ENCODE measurements around the gene DCDC2B. TPM values are rescaled to one million over a fixed set of nuclear protein-coding genes. Genes with fewer than 3 reads are reported as not detected.

Gene DCDC2B
- total RNA-seq, 2 experiments from 2014 or later: 0.06 to 0.29 TPM

DNA sequence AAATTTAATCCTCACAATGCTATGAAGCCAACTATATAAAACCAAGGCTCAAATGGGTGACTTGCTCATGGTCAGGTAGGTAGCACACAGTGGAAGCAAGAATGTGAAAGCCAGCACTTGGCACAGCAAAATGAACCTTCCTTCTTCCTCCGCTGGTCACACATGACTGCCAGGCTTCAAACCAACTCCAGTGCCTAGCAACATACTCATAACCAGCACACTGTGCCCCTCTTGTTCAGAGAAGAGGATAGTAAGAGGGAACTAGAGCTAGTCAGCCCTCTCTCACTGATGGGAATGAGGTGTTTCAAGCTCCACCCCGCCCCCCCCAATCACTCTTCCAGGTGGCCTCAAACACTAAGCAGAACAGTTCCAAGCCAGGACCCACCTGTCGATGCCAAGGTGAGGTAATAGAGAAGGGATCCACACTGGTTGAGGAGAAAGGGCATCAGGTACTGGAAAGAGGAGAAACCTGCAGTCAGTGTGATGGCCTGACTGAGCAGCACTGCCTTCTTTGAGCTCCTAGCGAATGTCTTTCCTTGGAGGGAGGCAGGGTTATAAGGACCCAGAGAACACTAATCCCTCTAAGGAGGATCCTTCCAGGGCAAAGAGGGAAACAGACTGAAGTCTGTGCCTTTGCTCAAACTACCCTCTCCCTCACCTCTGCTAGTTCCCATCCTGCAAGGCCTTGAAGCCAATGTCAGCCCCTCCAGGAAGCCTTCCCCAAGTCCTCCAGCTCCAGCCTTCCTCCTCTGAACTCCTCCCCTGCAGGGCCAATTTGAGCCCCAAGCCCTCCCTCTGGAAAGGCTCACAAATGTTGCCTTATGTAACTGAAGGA, 12.1 kb downstream of the DCDC2B start:
- Histone ChIP-seq H3K4me3 (ENCODE audit: low read depth, low read length, poor library complexity, severe bottlenecking) (peak overlapping the region; percentile 96), H4K20me1 (ENCODE audit: insufficient read depth, low read length) (no peaks in the 10 kb centered on the region), H3K36me3 (ENCODE audit: insufficient read depth, low read length) (peaks cover 25% of the 10 kb centered on the region), H3K79me2 (ENCODE audit: insufficient read depth, low read depth, low read length) (peaks cover 23% of the 10 kb centered on the region), H3K4me1 (ENCODE audit: insufficient read depth, low read length, poor library complexity, severe bottlenecking) (peaks cover 33% of the 10 kb centered on the region), H2AFZ (ENCODE audit: low read length) (no peak overlapping the region; the same call in 1 of the 2 replicates), H3K27ac (ENCODE audit: low read depth, low read length, poor library complexity, severe bottlenecking) (peak overlapping the region; percentile 37), H3K9me2 (ENCODE audit: insufficient read depth, low read length) (no peaks in the 10 kb centered on the region), H3K9me3 (ENCODE audit: low read length) (no peaks in the 10 kb centered on the region), H3K4me2 (ENCODE audit: low read length) (peak overlapping the region; percentile 99)
- ChIA-PET POLR2A (interaction anchor here (0.6 to 0.9 kb wide), 5 partner anchors 11 to 1238 kb away, joined by 3 to 8 read pairs (median 3); partner anchors contain the start of gene HDAC1), CTCF (ENCODE audit: unreplicated experiment) (interaction anchor here (1.4 kb wide), 1 partner anchor 34 kb away, joined by 3 read pairs; no protein-coding TSS in a partner anchor)
- no TSS peak for BruUV-seq (replicated peaks)
- intact Hi-C loops (cut with micrococcal nuclease; ENCODE audit: unreplicated experiment): no loop called here
- peak; percentile 68 for DNase-seq (ENCODE audit: low spot score)
- TF ChIP-seq EZH2phosphoT487 (IDR thresholded peaks at IDR 0.05; ENCODE audit: borderline replicate concordance, low read depth, low read length): no peak
- TF ChIP-seq, protein P1, sequence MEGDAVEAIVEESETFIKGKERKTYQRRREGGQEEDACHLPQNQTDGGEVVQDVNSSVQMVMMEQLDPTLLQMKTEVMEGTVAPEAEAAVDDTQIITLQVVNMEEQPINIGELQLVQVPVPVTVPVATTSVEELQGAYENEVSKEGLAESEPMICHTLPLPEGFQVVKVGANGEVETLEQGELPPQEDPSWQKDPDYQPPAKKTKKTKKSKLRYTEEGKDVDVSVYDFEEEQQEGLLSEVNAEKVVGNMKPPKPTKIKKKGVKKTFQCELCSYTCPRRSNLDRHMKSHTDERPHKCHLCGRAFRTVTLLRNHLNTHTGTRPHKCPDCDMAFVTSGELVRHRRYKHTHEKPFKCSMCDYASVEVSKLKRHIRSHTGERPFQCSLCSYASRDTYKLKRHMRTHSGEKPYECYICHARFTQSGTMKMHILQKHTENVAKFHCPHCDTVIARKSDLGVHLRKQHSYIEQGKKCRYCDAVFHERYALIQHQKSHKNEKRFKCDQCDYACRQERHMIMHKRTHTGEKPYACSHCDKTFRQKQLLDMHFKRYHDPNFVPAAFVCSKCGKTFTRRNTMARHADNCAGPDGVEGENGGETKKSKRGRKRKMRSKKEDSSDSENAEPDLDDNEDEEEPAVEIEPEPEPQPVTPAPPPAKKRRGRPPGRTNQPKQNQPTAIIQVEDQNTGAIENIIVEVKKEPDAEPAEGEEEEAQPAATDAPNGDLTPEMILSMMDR (conservative IDR thresholded peaks at IDR 0.05; ENCODE audit: low read length): no peak

- BruUV-seq (replicated peaks): no TSS peak
- ChIA-PET CTCF (ENCODE audit: unreplicated experiment) (interaction anchor here (1.4 kb wide), 1 partner anchor 34 kb away, joined by 3 read pairs; no protein-coding TSS in a partner anchor), POLR2A (interaction anchor here (0.6 kb wide), 1 partner anchor 12 kb away, joined by 3 read pairs; no protein-coding TSS in a partner anchor)
- H3K9me2 ChIP-seq (ENCODE audit: insufficient read depth, low read length): no peaks in the 10 kb centered on the region
- peak overlapping the region; percentile 37 for H3K27ac ChIP-seq (ENCODE audit: low read depth, low read length, poor library complexity, severe bottlenecking)
- no peak for DNase-seq (ENCODE audit: low spot score)
- peaks cover 23% of the 10 kb centered on the region for H3K79me2 ChIP-seq (ENCODE audit: insufficient read depth, low read depth, low read length)
- peak overlapping the region; percentile 99 for H3K4me2 ChIP-seq (ENCODE audit: low read length)
- no peak overlapping the region; the same call in 1 of the 2 replicates for H2AFZ ChIP-seq (ENCODE audit: low read length)
- intact Hi-C loops (cut with micrococcal nuclease; ENCODE audit: unreplicated experiment): no loop called here
- no peaks in the 10 kb centered on the region for H4K20me1 ChIP-seq (ENCODE audit: insufficient read depth, low read length)
- TF ChIP-seq EZH2phosphoT487 (IDR thresholded peaks at IDR 0.05; ENCODE audit: borderline replicate concordance, low read depth, low read length): no peak
- TF ChIP-seq, protein P1 (conservative IDR thresholded peaks at IDR 0.05; ENCODE audit: low read length): no peak
- peak overlapping the region; percentile 96 for H3K4me3 ChIP-seq (ENCODE audit: low read depth, low read length, poor library complexity, severe bottlenecking)
- peaks cover 33% of the 10 kb centered on the region for H3K4me1 ChIP-seq (ENCODE audit: insufficient read depth, low read length, poor library complexity, severe bottlenecking)
- H3K9me3 ChIP-seq (ENCODE audit: low read length): no peaks in the 10 kb centered on the region
- peaks cover 31% of the 10 kb centered on the region for H3K36me3 ChIP-seq (ENCODE audit: insufficient read depth, low read length)
Observed at GRCh38 chr1:32221581-32221979, 12.7 kb downstream of the DCDC2B start.
